Endothelial cell of umbilical vein (primary cell): ENCODE measurements around the gene PATL1. TPM values are rescaled to one million over a fixed set of nuclear protein-coding genes. Genes with fewer than 3 reads are reported as not detected.
A peak's percentile ranks its signal among the peaks of the same experiment; 100 is the strongest.

Experiments
- BruUV-seq: library from RNA; stranded (reverse); fragments of 400-500 nt; replicated peaks from 2 replicates; lab custom pipeline; 2021; lab: Mats Ljungman, UMichigan
- CTCF ChIA-PET: fragments of 300-600, 350-600 bp; sonication (Branson Sonifier 250); formaldehyde crosslinking; loops from one replicate; lab custom pipeline; 2021; ENCODE audit warnings: antibody characterized with exemption, inconsistent platforms; lab: Charles Lee
- POLR2A ChIA-PET: fragments of 300-600, 350-600 bp; sonication (Branson Sonifier 250); formaldehyde crosslinking; loops from one replicate; lab custom pipeline; 2021; ENCODE audit warnings: antibody characterized with exemption, inconsistent platforms; lab: Charles Lee
- DNase-seq: peaks from one replicate; pipeline ENCODE4 v3.0.0-alpha.2; 2011; ENCODE audit warnings: low read depth, low spot score
- FAIRE-seq: peaks from 2 replicates; lab custom pipeline; 2011; peaks lifted over from hg19 to GRCh38; lab: Jason Lieb, UNC
- H2AFZ ChIP-seq: 2 replicates; pipeline ENCODE4 v1.6.0; 2012; ENCODE audit warnings: low read depth, low read length, control low read depth, inconsistent platforms
- H3K27ac ChIP-seq: 2 replicates; pipeline ENCODE4 v1.5.1; 2011; ENCODE audit warnings: low read depth, mild to moderate bottlenecking, control low read depth, low read length, moderate library complexity; ENCODE audit not compliant: insufficient read depth
- H3K27me3 ChIP-seq, 2 experiments: 2 replicates each; pipeline versions ENCODE4 v1.6.0 to v1.6.1; 2011; ENCODE audit warnings: low read length in 2 of 2, mixed read lengths in 1 of 2; ENCODE audit not compliant: control insufficient read depth in 2 of 2, insufficient read depth in 2 of 2
- H3K36me3 ChIP-seq, 2 experiments: 2 replicates in 1 of 2; 3 replicates in 1 of 2; pipeline ENCODE4 v1.5.1; 2011; ENCODE audit warnings: low read length in 2 of 2, mild to moderate bottlenecking in 1 of 2, moderate library complexity in 1 of 2; ENCODE audit not compliant: control insufficient read depth in 2 of 2, insufficient read depth in 2 of 2; ENCODE audit errors: extremely low read depth in 1 of 2
- H3K4me1 ChIP-seq: 3 replicates; pipeline ENCODE4 v1.5.1; 2011; ENCODE audit warnings: mild to moderate bottlenecking, low read length; ENCODE audit not compliant: control insufficient read depth, insufficient read depth; ENCODE audit errors: extremely low read depth
- H3K4me2 ChIP-seq: 2 replicates; pipeline ENCODE4 v1.6.1; 2011; ENCODE audit warnings: low read length, control low read depth, mixed read lengths; ENCODE audit not compliant: insufficient read depth
- H3K4me3 ChIP-seq, 3 experiments: fragments of 200-600 bp in 1 of 3; sonication (generic), shearing (Covaris generic) in 1 of 3; replicated peaks in 1 of 3; 2 replicates each; pipeline ENCODE4 v1.5.1; 2011 to 2016; ENCODE audit warnings: control low read depth in 3 of 3, low read length in 3 of 3, mild to moderate bottlenecking in 2 of 3, inconsistent platforms in 1 of 3, low read depth in 1 of 3, moderate library complexity in 1 of 3; ENCODE audit not compliant: insufficient read depth in 1 of 3
- H3K79me2 ChIP-seq: 2 replicates; pipeline ENCODE4 v1.6.0; 2012; ENCODE audit warnings: low read length, inconsistent platforms; ENCODE audit not compliant: control insufficient read depth, insufficient read depth
- H3K9ac ChIP-seq: replicated peaks from 2 replicates; pipeline ENCODE3; 2011; ENCODE audit warnings: low read length, control low read depth; ENCODE audit not compliant: insufficient read depth; ENCODE audit errors: extremely low read depth
- H3K9me1 ChIP-seq: replicated peaks from 3 replicates; pipeline ENCODE4 v1.6.0; 2011; ENCODE audit warnings: mild to moderate bottlenecking, low read length; ENCODE audit not compliant: control insufficient read depth, insufficient read depth; ENCODE audit errors: extremely low read depth
- H3K9me3 ChIP-seq: replicated peaks from 2 replicates; pipeline ENCODE4 v1.5.1; 2012; ENCODE audit warnings: low read length, inconsistent platforms; ENCODE audit not compliant: control insufficient read depth, insufficient read depth
- H4K20me1 ChIP-seq: replicated peaks from 2 replicates; pipeline ENCODE3; 2011; ENCODE audit warnings: mild to moderate bottlenecking, low read length; ENCODE audit not compliant: control insufficient read depth, insufficient read depth; ENCODE audit errors: extremely low read depth
- EZH2 ChIP-seq: IDR thresholded peaks from 2 replicates; pipeline ENCODE4 v1.6.1; 2012; ENCODE audit warnings: borderline replicate concordance, low read depth, mild to moderate bottlenecking, moderate library complexity, low read length, inconsistent platforms; ENCODE audit not compliant: severe bottlenecking
- FOS ChIP-seq: IDR thresholded peaks from 2 replicates; pipeline ENCODE4 v1.6.1; 2011; ENCODE audit warnings: mild to moderate bottlenecking, low read length, moderate library complexity, borderline replicate concordance; ENCODE audit not compliant: insufficient read depth
- GATA2 ChIP-seq: IDR thresholded peaks from 2 replicates; pipeline ENCODE4 v1.7.0; 2011; ENCODE audit warnings: low read depth, mild to moderate bottlenecking, moderate library complexity, mixed read lengths, low read length; ENCODE audit not compliant: insufficient read length, insufficient read depth
- JUN ChIP-seq: IDR thresholded peaks from 2 replicates; pipeline ENCODE4 v1.6.1; 2011; ENCODE audit warnings: borderline replicate concordance, low read depth; ENCODE audit not compliant: insufficient read length, insufficient read depth
- MYC ChIP-seq: IDR thresholded peaks from one replicate; pipeline ENCODE4 v1.6.1; 2011; ENCODE audit warnings: mild to moderate bottlenecking, low read depth, low read length
- POLR2A ChIP-seq: IDR thresholded peaks from 2 replicates; pipeline ENCODE4 v1.6.1; 2012; ENCODE audit warnings: low read depth, mild to moderate bottlenecking, control low read depth, low read length
- POLR2AphosphoS5 ChIP-seq: IDR thresholded peaks from 2 replicates; pipeline ENCODE4 v1.6.1; 2012; ENCODE audit warnings: low read depth, mild to moderate bottlenecking, control low read depth, low read length, moderate library complexity; ENCODE audit not compliant: insufficient read depth
- dilution Hi-C: fragments of 300-500 bp; cut with MboI; formaldehyde crosslinking; loops from one replicate; pipeline ENCODE4 v1.15.0; 2019; ENCODE audit warnings: low sequenced_read_pairs; ENCODE audit not compliant: extremely low pct_ligation_motif_present
- intact Hi-C: fragments of 100-400 bp; cut with micrococcal nuclease; formaldehyde crosslinking; loops from one replicate; pipeline ENCODE4 v1.10.0; 2022
- polyA plus RNA-seq, 4 experiments: library from polyadenylated mRNA; depleted of rRNA in 3 of 4; stranded (reverse) in 3 of 4; unstranded in 1 of 4; fragments of >200 nt; gene quantifications; 2 replicates each; pipeline versions ENCODE4 v1.2.1 to v1.2.3, GENCODE V29; 2011 to 2012; ENCODE audit warnings: missing spikeins in 1 of 4
- total RNA-seq: library from RNA; stranded (reverse); gene quantifications from 2 replicates; pipeline ENCODE4 v1.2.3, GENCODE V29; 2021
- TF ChIP-seq, protein P1 (sequence below): IDR thresholded peaks from 2 replicates; pipeline ENCODE4 v1.6.1; 2011; ENCODE audit not compliant: insufficient read depth, insufficient read length
- TF ChIP-seq, protein P2 (sequence below), 2 donors: IDR thresholded peaks; 1 replicate in 1 of 2; 2 replicates in 1 of 2; pipeline ENCODE4 v1.5.1; 2011; ENCODE audit warnings: low read length in 2 of 2, mild to moderate bottlenecking in 2 of 2, moderate library complexity in 2 of 2, control low read depth in 1 of 2, inconsistent platforms in 1 of 2, low read depth in 1 of 2; ENCODE audit not compliant: insufficient read depth in 1 of 2; ENCODE audit errors: extremely low read depth in 1 of 2

PATL1 gene
- total and polyA plus RNA-seq, 2 donors (not counting 3 experiments of a cell fraction or from before 2014, with no cell fraction given) = 33.7 to 38.8 TPM

DNA sequence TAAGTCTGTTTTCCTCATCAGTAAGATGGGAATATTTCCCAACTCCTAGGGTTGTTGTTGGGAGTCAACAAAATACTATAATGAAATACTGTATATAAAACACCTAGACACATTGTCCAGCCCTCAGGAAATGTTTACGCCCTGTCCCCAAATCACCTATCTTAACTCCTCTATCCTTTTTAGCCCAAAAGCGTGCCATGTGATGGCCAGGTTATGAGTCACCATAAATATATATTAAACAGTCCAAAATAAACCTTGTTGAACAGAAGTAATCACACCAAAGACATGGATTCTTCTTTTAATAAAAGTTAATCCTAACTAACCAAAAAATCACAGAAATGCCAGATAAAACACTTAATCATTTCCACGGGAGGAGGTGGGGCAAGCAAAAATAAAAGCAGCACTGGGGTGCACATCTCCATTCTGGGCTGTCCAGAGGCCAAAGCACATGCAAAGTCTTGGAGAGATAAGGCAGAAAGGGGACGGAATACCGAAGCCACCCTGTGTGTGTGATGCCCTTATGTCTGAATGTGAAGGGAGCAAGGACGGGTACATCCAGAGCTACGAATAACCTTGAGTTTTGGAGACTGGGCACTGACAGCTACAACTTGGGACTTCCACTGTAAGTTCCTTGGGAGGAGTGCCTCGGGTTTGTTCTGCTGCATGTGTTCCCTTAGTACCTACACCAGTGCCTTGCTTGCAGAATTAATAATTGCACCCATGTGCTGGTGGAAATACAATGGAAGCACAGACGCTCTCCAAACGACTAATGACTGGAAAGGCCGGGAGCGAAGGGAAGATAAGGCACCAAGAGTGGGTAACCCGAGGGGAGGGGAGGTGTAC is 54.3 kb downstream of the PATL1 start:
- intact Hi-C loops = loop anchor here (2.0 kb wide), 2 partner anchors 64 to 78 kb away; no protein-coding TSS in a partner anchor
- ChIA-PET POLR2A (no interaction called here), CTCF (interaction anchor here (0.6 to 1.0 kb wide), 2 partner anchors 77 to 186 kb away, joined by 3 read pairs; no protein-coding TSS in a partner anchor)
- no peaks in the 10 kb centered on the region for H4K20me1 ChIP-seq
- TF ChIP-seq, protein P1, sequence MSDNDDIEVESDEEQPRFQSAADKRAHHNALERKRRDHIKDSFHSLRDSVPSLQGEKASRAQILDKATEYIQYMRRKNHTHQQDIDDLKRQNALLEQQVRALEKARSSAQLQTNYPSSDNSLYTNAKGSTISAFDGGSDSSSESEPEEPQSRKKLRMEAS = no peak
- no peak for TF ChIP-seq FOS
- TF ChIP-seq POLR2AphosphoS5 = no peak
- no peak for TF ChIP-seq EZH2
- TF ChIP-seq, protein P2, sequence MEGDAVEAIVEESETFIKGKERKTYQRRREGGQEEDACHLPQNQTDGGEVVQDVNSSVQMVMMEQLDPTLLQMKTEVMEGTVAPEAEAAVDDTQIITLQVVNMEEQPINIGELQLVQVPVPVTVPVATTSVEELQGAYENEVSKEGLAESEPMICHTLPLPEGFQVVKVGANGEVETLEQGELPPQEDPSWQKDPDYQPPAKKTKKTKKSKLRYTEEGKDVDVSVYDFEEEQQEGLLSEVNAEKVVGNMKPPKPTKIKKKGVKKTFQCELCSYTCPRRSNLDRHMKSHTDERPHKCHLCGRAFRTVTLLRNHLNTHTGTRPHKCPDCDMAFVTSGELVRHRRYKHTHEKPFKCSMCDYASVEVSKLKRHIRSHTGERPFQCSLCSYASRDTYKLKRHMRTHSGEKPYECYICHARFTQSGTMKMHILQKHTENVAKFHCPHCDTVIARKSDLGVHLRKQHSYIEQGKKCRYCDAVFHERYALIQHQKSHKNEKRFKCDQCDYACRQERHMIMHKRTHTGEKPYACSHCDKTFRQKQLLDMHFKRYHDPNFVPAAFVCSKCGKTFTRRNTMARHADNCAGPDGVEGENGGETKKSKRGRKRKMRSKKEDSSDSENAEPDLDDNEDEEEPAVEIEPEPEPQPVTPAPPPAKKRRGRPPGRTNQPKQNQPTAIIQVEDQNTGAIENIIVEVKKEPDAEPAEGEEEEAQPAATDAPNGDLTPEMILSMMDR (IDR thresholded peaks at IDR 0.05; ENCODE audit: extremely low read depth in 1 of 2, insufficient read depth in 1 of 2, low read depth in 1 of 2, low read length in 2 of 2) = no peak
- no peak for TF ChIP-seq JUN
- TF ChIP-seq GATA2 = no peak
- no peak for TF ChIP-seq POLR2A
- no peak for TF ChIP-seq MYC
- no peaks in the 10 kb centered on the region for H3K9me1 ChIP-seq
- H3K27me3 ChIP-seq = no peaks in the 10 kb centered on the region
- TSS peak; percentile 24 for BruUV-seq
- H3K9ac ChIP-seq = peak overlapping the region; percentile 79
- no peak for FAIRE-seq
- H3K79me2 ChIP-seq = peaks cover 45% of the 10 kb centered on the region
- dilution Hi-C loops = no loop called here
- peak overlapping the region; percentile 48 for H3K27ac ChIP-seq
- peak overlapping the region; percentile 80 for H3K4me2 ChIP-seq
- H3K4me1 ChIP-seq = peaks cover 17% of the 10 kb centered on the region
- no peaks in the 10 kb centered on the region for H3K9me3 ChIP-seq
- peak overlapping the region; percentile 5 for H2AFZ ChIP-seq
- peak; percentile 26 for DNase-seq
- H3K4me3 ChIP-seq = peak overlapping the region; percentile 74 to 90 (median 81)
- peaks cover 4 to 7% of the 10 kb centered on the region in 2 experiments for H3K36me3 ChIP-seq
